GM18502 (cell line): ENCODE results near the gene OCEL1.
A peak's percentile ranks its signal among the peaks of the same experiment; 100 is the strongest.
"Not testable (repeated sequence)": the region's sequence is repeated elsewhere in the genome, so short reads cannot be mapped to it uniquely, and the experiment has no call there.

Experiments
- ATAC-seq: cut with Tn5 transposase; IDR thresholded peaks from one replicate; pipeline ENCODE4 v1.9.1; 2021; ENCODE audit warnings: mild to moderate bottlenecking; ENCODE audit not compliant: unreplicated experiment, poor library complexity

The OCEL1 gene, protein sequence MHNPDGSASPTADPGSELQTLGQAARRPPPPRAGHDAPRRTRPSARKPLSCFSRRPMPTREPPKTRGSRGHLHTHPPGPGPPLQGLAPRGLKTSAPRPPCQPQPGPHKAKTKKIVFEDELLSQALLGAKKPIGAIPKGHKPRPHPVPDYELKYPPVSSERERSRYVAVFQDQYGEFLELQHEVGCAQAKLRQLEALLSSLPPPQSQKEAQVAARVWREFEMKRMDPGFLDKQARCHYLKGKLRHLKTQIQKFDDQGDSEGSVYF

DNA sequence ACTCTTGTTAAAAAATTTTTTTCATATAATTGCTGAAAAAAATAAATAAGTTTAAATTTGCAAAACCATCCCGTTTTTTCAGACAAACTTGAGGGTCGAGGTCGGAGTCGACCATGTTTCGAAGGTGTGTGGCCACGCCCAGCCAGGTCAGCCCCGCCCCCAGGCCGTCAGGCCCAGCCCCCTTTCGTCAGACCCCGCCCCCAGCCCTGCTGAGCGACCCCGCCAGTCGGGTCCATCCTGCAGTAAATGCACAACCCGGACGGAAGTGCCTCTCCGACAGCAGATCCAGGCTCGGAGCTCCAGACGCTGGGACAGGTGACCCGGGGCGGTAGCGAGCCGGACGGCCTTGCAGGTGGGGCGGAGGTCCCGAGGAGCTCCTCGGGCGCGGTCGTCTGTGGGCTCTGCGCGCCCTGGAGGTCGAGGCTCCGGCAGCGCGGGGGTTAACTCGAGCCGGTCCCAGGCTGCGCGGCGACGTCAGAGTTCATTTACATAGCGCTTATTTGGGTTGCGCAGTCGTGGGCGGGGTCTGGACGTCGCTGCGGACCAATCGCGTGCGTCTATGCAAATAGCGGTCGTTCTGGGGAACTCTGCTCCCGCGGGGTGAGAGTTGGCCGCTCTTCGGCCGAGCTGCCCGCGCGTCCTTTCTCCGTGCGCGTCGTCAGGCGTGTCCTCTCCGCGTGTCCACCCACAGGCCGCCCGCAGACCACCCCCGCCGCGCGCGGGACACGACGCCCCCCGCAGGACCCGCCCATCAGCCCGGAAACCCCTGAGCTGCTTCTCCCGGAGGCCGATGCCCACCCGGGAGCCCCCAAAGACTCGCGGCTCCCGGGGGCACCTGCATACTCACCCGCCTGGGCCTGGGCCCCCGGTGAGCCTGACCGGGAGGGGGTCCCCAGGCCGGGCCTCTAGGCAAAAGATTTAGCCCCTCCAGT lies at the start of gene OCEL1:
OCEL1 (plus strand) TSS at position 225 of the 932 bp plus-strand sequence; CDS start at position 247, 22 bp downstream.
- ATAC-seq = peak; percentile 94

GRCh38 chr19:17178291-17178690 lies 47.7 kb upstream of the OCEL1 start:
- no peak for ATAC-seq

GRCh38 chr19:17180997-17181702 lies 44.9 kb upstream of the OCEL1 start:
- ATAC-seq = no peak

DNA sequence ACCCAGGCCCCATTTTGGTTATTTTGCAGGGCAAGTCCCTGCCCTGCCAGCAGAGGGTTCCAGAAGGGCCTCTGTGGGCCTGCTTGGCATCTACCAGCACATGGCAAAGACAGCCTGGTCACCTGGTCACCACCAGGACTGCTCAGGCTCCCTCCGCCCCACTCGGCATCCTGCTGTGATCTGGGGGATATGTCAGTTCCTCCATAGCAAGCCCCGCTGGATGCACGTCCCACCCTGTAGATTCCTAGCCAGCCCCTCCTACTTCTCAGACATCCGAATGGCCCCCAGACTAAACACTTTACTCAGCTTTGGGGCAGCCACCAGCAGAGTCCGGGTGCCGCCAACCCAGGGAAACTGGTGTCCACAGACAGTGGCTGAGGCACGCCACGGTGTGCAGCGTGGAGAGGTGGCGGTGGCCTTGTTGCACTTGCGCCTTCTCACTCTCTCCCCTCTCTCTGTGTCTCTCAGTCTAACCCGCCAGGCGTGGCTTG lies 42.7 kb upstream of the OCEL1 start:
- ATAC-seq = no peak

- peak; percentile 52 for ATAC-seq
Observed at GRCh38 chr19:17183858-17184321, 42.1 kb upstream of the OCEL1 start.

GRCh38 chr19:17184371-17184841 lies 41.6 kb upstream of the OCEL1 start:
- no peak for ATAC-seq

DNA sequence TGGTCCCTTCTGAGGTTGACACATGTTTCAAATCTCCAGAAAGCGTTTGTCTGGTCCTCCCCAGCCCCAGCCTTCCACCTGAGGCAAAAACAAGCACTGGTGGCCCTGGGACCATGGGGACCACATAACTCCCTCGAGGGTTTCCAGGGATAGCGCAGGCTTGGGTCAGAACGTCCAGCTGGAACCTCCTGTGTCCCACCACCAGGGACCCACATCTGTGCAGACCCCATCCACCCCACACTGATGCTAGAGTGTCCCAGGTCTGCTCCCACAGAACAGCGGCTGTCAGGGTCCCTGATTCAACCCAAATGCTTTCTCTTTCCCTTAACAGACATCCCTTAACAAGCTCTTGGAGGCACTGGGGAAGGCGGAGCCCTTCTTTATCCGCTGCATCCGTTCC lies 40.4 kb upstream of the OCEL1 start:
- ATAC-seq = no peak

GRCh38 chr19:17191736-17192135 lies 34.3 kb upstream of the OCEL1 start:
- not testable (repeated sequence) for ATAC-seq

GRCh38 chr19:17192751-17193150 lies 33.3 kb upstream of the OCEL1 start:
- ATAC-seq = no peak

- ATAC-seq = no peak
Observed at GRCh38 chr19:17194608-17195007, 31.4 kb upstream of the OCEL1 start.

DNA sequence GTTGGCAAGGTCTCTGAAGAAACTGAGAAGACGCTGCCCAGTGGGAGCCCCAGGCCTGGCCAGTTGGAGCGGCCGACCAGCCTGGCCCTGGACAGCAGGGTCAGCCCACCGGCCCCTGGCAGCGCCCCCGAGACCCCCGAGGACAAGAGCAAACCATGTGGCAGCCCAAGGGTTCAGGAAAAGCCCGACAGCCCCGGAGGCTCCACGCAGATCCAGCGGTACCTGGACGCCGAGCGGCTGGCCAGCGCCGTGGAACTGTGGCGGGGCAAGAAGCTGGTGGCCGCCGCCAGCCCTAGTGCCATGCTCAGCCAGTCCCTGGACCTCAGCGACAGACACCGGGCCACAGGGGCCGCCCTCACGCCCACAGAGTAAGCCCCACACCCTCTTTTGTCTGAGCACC lies 30.9 kb upstream of the OCEL1 start:
- no peak for ATAC-seq

- ATAC-seq = no peak
Observed at GRCh38 chr19:17196610-17197009, 29.4 kb upstream of the OCEL1 start.

GRCh38 chr19:17197666-17198065 lies 28.4 kb upstream of the OCEL1 start:
- no peak for ATAC-seq

- no peak for ATAC-seq
Observed at GRCh38 chr19:17200408-17201079, 25.5 kb upstream of the OCEL1 start.

DNA sequence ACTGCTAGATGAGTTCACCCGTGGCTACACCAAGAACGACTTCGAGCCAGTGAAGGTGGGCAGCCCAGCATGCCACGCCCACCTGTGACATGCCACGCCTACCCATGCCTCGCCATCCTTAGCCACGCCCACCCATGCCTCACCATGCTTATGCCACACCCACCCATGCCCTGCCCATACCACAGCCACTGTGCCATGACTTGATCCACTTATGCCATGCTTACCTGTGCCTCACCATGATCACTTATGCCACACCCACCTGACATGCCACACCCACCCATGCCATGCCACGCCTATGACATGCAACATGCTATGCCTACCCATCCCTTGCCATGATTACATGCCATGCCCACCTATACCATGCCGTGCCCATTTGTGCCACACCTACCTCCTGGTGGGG lies 23.8 kb upstream of the OCEL1 start:
- ATAC-seq = no peak

- no peak for ATAC-seq
Observed at GRCh38 chr19:17202713-17203112, 23.3 kb upstream of the OCEL1 start.

DNA sequence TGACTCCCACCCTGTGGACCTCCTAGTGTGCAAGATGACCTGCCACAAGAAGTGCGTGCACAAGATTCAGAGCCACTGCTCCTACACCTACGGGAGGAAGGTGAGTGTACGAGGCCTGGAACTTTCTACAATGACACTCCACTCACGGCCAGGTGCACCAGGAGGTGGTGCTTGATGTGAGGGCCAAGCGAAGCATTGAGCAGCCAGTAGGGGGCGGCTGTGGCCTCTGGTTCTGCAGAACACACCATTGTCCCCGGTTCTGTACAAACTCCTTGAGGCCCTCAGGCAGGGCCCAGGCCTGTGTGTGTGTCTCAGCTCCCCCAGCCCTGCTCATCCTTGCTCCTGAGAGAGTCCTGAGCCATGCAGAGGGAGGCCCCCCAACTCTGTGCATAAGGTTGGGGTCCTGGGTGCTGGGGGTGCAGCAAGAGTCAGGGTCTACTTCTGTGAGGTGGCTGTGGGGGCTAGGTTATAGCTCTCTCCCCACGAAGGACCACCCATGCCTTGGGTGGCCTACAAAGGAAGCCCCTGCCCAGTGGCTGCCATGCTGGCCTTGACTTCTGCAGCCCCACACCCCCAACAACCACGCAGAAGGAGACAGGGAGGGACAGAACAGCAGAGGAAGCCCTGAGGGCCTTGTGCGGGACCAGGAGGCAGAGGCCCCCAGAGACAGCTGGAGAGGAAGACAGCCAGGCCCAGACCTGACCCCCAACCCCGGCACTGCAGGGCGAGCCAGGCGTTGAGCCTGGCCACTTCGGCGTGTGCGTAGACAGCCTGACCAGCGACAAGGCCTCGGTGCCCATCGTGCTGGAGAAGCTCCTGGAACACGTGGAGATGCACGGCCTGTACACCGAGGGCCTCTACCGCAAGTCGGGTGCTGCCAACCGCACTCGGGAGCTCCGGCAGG lies 20.5 kb upstream of the OCEL1 start:
- ATAC-seq = no peak

- no peak for ATAC-seq
Observed at GRCh38 chr19:17206736-17207581, 19.1 kb upstream of the OCEL1 start.
